ENCODE data around the gene ENTPD7.

Gene ENTPD7

DNA sequence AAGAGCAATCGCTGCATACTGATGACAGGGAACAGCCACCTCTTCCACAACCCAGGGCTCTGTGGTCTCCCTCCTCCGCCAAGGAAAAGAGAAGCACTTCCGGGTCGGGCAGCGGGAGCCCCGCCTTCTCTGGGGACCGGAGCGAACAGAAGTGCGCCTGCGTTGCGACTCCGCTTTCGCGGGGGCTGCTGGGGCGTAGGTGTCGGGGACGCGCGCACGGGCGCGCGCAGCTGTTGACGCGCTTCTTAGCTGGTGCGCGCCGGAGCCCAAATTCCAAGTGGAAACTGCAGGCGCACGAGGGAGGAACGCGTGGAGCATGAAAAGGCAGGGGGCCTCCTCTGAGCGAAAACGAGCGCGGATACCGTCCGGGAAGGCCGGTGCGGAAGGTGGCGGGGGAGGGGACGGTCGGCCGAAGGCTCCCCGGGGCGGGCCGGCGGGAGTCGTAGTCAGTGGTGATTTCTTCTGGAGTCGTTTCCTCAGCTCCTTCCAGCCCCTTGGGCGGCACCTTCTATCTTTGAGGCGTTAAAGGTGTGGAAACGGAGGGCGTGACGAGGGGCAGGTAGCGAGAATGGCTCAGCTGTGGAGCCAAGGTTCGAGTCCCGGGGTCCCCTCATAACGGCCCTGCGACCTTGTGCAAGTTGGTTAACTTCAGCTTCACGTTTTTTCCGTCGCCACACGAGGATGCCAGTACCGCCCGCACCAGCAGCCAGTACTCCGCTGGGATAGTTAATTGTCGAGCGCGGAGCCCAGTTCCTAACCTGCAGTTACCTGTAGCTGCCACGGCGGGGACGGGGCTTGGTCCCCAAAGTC, 72.9 kb downstream of the ENTPD7 start, which contains the start of the genes COX15 and CUTC (continued):
- TF ChIP-seq, protein P1, sequence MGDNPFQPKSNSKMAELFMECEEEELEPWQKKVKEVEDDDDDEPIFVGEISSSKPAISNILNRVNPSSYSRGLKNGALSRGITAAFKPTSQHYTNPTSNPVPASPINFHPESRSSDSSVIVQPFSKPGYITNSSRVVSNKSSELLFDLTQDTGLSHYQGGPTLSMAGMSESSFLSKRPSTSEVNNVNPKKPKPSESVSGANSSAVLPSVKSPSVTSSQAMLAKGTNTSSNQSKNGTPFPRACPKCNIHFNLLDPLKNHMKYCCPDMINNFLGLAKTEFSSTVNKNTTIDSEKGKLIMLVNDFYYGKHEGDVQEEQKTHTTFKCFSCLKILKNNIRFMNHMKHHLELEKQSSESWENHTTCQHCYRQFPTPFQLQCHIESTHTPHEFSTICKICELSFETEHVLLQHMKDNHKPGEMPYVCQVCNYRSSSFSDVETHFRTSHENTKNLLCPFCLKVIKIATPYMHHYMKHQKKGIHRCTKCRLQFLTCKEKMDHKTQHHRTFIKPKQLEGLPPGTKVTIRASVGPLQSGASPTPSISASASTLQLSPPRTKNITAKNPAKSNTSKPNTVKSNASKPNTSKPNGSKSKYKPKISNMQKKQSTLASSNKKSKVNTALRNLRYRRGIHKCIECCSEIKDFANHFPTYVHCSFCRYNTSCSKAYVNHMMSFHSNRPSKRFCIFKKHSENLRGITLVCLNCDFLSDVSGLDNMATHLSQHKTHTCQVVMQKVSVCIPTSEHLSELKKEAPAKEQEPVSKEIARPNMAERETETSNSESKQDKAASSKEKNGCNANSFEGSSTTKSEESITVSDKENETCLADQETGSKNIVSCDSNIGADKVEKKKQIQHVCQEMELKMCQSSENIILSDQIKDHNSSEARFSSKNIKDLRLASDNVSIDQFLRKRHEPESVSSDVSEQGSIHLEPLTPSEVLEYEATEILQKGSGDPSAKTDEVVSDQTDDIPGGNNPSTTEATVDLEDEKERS (tag by site-specific recombination; IDR thresholded peaks at IDR 0.05), result peak; percentile 36; the same call in 1 of the 2 replicates
- TF ChIP-seq ZNF362 (tag by site-specific recombination; IDR thresholded peaks at IDR 0.05), result 0 out of 2 replicates have a peak, but pooled peaks have one; percentile 19
- TF ChIP-seq ZNF223 (tag by site-specific recombination; IDR thresholded peaks at IDR 0.05), result no peak
- TF ChIP-seq MZF1 (tag by site-specific recombination; IDR thresholded peaks at IDR 0.05; ENCODE audit: borderline replicate concordance), result no peak
- TF ChIP-seq ZNF155 (tag by site-specific recombination; IDR thresholded peaks at IDR 0.05), result no peak
- TF ChIP-seq, protein P2, sequence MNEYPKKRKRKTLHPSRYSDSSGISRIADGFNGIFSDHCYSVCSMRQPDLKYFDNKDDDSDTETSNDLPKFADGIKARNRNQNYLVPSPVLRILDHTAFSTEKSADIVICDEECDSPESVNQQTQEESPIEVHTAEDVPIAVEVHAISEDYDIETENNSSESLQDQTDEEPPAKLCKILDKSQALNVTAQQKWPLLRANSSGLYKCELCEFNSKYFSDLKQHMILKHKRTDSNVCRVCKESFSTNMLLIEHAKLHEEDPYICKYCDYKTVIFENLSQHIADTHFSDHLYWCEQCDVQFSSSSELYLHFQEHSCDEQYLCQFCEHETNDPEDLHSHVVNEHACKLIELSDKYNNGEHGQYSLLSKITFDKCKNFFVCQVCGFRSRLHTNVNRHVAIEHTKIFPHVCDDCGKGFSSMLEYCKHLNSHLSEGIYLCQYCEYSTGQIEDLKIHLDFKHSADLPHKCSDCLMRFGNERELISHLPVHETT (tag by site-specific recombination; IDR thresholded peaks at IDR 0.05), result no peak
- no peak for TF ChIP-seq ZNF184 (tag by site-specific recombination; IDR thresholded peaks at IDR 0.05)
- TF ChIP-seq ZNF626 (tag by site-specific recombination; IDR thresholded peaks at IDR 0.05), result no peak
- no peak for TF ChIP-seq ZNF600 (tag by site-specific recombination; IDR thresholded peaks at IDR 0.05)
- TF ChIP-seq ZIC2 (tag by site-specific recombination; IDR thresholded peaks at IDR 0.05), result peak; percentile 46
- TF ChIP-seq ZNF777 (tag by site-specific recombination; IDR thresholded peaks at IDR 0.05; ENCODE audit: borderline replicate concordance), result no peak
- TF ChIP-seq ZNF423 (tag by site-specific recombination; IDR thresholded peaks at IDR 0.05), result no peak
- no peak for TF ChIP-seq ZNF138 (tag by site-specific recombination; IDR thresholded peaks at IDR 0.05; ENCODE audit: borderline replicate concordance)
- peak; percentile 66 for TF ChIP-seq ZXDB (tag by site-specific recombination; IDR thresholded peaks at IDR 0.05)
- TF ChIP-seq, protein P3, sequence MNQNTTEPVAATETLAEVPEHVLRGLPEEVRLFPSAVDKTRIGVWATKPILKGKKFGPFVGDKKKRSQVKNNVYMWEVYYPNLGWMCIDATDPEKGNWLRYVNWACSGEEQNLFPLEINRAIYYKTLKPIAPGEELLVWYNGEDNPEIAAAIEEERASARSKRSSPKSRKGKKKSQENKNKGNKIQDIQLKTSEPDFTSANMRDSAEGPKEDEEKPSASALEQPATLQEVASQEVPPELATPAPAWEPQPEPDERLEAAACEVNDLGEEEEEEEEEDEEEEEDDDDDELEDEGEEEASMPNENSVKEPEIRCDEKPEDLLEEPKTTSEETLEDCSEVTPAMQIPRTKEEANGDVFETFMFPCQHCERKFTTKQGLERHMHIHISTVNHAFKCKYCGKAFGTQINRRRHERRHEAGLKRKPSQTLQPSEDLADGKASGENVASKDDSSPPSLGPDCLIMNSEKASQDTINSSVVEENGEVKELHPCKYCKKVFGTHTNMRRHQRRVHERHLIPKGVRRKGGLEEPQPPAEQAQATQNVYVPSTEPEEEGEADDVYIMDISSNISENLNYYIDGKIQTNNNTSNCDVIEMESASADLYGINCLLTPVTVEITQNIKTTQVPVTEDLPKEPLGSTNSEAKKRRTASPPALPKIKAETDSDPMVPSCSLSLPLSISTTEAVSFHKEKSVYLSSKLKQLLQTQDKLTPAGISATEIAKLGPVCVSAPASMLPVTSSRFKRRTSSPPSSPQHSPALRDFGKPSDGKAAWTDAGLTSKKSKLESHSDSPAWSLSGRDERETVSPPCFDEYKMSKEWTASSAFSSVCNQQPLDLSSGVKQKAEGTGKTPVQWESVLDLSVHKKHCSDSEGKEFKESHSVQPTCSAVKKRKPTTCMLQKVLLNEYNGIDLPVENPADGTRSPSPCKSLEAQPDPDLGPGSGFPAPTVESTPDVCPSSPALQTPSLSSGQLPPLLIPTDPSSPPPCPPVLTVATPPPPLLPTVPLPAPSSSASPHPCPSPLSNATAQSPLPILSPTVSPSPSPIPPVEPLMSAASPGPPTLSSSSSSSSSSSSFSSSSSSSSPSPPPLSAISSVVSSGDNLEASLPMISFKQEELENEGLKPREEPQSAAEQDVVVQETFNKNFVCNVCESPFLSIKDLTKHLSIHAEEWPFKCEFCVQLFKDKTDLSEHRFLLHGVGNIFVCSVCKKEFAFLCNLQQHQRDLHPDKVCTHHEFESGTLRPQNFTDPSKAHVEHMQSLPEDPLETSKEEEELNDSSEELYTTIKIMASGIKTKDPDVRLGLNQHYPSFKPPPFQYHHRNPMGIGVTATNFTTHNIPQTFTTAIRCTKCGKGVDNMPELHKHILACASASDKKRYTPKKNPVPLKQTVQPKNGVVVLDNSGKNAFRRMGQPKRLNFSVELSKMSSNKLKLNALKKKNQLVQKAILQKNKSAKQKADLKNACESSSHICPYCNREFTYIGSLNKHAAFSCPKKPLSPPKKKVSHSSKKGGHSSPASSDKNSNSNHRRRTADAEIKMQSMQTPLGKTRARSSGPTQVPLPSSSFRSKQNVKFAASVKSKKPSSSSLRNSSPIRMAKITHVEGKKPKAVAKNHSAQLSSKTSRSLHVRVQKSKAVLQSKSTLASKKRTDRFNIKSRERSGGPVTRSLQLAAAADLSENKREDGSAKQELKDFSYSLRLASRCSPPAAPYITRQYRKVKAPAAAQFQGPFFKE (tag by site-specific recombination; IDR thresholded peaks at IDR 0.05; ENCODE audit: borderline replicate concordance), result no peak
- peak; percentile 65; the same call in 1 of the 2 replicates for TF ChIP-seq GLIS1 (tag by site-specific recombination; IDR thresholded peaks at IDR 0.05)
- no peak for TF ChIP-seq ZNF18 (tag by site-specific recombination; IDR thresholded peaks at IDR 0.05)
- TF ChIP-seq ZNF548 (tag by site-specific recombination; IDR thresholded peaks at IDR 0.05), result no peak
- TF ChIP-seq, protein P4, sequence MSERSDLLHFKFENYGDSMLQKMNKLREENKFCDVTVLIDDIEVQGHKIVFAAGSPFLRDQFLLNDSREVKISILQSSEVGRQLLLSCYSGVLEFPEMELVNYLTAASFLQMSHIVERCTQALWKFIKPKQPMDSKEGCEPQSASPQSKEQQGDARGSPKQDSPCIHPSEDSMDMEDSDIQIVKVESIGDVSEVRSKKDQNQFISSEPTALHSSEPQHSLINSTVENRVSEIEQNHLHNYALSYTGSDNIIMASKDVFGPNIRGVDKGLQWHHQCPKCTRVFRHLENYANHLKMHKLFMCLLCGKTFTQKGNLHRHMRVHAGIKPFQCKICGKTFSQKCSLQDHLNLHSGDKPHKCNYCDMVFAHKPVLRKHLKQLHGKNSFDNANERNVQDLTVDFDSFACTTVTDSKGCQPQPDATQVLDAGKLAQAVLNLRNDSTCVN (tag by site-specific recombination; optimal IDR thresholded peaks at IDR 0.05), result peak; percentile 100
- TF ChIP-seq ZNF239 (tag by site-specific recombination; IDR thresholded peaks at IDR 0.05), result no peak
- TF ChIP-seq ZNF707 (tag by site-specific recombination; IDR thresholded peaks at IDR 0.05), result no peak
- TF ChIP-seq ZNF274 (IDR thresholded peaks at IDR 0.05; ENCODE audit: low read length), result no peak
- TF ChIP-seq ZNF274 (tag by site-specific recombination; IDR thresholded peaks at IDR 0.05; ENCODE audit: borderline replicate concordance), result no peak
- TF ChIP-seq ZNF350 (tag by site-specific recombination; IDR thresholded peaks at IDR 0.05), result no peak
- peak; percentile 45; the same call in 1 of the 2 replicates for TF ChIP-seq TRIM28 (IDR thresholded peaks at IDR 0.05; ENCODE audit: borderline replicate concordance, low read length)

All from HEK293 (cell line).